GM13976 (cell line): ENCODE data around the gene PRKCA.

Source experiments
- DNase-seq: peaks from one replicate; pipeline ENCODE4 v3.0.0; 2012; ENCODE audit warnings: low spot score
- in situ Hi-C: fragments of 300-500 bp; cut with MboI; formaldehyde crosslinking; loops from one replicate; pipeline ENCODE4 v1.12.0; 2022; ENCODE audit warnings: low sequenced_read_pairs, mixed read lengths, inconsistent platforms; ENCODE audit not compliant: unreplicated experiment
- TF ChIP-seq, protein P1 (sequence below): IDR thresholded peaks from 2 replicates; pipeline ENCODE4 v1.5.1; 2012; ENCODE audit warnings: borderline replicate concordance, mild to moderate bottlenecking; ENCODE audit not compliant: insufficient read depth; ENCODE audit errors: extremely low read depth, missing control alignments, control extremely low read depth

Gene PRKCA

DNA sequence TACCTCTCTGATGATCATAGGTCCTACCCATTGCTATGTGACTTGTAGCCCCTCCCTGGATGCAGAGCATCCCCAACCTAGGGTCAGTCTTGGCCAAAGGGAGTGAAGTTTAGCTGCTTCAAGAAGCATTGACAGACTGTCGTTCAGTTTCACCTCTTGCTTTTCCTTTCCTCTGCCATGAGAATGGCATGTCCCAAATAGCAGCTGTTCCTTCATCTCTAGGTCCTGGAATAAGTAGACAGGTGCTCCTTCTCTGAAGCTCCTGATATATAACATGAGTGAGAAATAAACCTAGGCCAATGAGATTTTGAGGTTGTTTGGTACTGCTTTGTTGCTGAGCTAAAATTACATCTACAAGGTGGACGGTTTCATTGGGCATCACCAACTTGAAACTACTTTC is 328.0 kb downstream of the PRKCA start:
- no peak for DNase-seq
- in situ Hi-C loops = no loop called here
- TF ChIP-seq, protein P1, sequence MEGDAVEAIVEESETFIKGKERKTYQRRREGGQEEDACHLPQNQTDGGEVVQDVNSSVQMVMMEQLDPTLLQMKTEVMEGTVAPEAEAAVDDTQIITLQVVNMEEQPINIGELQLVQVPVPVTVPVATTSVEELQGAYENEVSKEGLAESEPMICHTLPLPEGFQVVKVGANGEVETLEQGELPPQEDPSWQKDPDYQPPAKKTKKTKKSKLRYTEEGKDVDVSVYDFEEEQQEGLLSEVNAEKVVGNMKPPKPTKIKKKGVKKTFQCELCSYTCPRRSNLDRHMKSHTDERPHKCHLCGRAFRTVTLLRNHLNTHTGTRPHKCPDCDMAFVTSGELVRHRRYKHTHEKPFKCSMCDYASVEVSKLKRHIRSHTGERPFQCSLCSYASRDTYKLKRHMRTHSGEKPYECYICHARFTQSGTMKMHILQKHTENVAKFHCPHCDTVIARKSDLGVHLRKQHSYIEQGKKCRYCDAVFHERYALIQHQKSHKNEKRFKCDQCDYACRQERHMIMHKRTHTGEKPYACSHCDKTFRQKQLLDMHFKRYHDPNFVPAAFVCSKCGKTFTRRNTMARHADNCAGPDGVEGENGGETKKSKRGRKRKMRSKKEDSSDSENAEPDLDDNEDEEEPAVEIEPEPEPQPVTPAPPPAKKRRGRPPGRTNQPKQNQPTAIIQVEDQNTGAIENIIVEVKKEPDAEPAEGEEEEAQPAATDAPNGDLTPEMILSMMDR = no peak

DNA sequence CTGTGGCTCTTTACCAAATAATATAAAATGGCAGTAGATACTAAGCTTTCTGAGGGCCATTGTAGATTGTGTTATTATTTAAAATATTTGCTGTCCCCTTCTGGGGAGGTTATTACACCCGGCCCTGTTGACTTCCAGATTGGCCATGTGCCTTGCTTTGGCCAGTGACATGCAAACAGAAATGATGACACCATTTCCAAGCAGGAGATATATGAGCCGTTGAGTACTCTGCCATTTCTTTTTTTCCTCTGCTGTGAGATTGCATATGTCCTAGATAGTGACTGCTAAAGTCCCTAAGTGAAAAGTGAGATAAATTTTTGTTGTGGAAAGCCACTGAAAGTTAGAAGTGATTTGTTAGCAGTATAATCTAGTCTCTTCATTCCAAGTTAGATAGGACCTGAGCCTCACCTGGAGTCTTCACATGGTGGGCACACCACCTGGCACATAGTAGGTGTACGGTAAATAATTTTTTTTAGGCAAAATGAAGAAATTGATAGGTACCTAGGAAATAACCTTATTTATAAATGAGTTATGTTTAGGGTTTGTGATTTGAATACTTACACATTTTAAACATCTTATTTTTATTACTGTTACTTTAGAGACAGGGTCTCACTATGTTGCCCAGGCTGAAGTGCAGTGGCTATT is 328.5 kb downstream of the PRKCA start:
- in situ Hi-C loops = no loop called here
- no peak for DNase-seq
- TF ChIP-seq, protein P1 = no peak

DNA sequence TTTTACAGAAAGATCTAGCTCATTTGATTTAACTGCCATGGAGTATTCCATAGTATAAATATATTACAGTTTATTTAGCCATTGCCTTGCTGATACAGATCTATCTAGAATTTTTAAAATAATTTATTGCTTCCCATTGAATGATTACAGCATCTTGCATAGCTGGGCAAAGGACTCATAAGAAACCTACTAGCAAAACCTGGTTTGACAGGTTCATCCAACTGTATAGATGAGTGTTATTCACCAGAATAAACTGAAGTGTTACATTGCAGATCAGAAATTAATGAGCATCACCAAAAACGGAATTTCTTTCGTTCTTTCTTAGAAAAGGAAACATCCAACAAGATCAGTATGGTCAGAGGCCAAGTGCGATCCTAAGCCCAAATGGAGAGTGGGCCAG is 330.3 kb downstream of the PRKCA start:
- TF ChIP-seq, protein P1 = no peak
- in situ Hi-C loops = no loop called here
- no peak for DNase-seq

DNA sequence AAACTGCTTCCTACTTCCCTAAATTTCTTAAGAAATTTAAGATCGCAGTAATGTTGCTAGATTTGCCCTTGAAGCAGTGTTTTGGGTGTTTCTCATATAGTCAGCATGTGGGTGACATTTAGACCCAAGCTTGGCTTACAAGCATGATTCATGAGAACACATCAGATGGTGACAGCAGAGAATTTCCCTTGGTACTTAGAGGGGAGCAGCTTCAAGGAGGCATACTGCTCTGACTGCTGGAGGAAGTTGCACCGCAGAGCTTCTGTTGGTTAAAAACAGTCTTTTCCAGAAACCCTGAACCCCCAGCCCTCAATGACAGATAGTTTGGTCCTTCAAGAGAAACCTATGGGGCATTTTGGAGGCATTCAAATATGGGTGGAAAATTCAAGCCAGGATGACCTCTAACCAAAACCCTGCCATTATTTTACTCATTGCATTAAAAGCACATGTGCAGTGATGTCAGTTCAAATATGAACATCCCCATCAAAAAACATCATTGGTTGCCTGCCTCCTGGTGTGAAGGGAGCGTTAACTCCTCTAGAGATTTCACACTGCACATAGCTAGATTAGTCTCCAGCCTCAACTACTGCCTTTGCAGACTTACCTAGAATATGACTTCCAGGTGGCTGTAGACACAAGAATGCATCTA is 331.0 kb downstream of the PRKCA start:
- DNase-seq = no peak
- TF ChIP-seq, protein P1 = no peak
- in situ Hi-C loops = no loop called here

DNA sequence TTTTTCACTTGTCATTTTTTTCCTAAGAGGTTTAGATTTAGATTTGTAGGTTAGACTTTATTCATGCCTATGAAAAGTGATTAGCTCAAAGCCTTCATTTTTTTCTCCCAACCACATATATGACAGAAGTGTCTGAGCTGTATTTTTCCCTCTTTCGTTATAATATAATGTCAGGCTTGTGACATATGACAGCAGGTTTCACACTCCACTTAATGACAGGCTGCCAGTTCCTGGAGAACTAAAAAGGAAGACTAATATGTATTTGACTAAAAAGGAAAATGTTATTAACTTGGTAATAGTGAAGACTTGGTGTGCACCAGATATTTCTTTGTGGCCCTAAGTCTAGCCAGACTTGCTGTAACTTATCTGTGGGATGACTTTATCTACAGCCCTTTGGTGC is 331.8 kb downstream of the PRKCA start:
- in situ Hi-C loops = no loop called here
- no peak for DNase-seq
- TF ChIP-seq, protein P1 = no peak

DNA sequence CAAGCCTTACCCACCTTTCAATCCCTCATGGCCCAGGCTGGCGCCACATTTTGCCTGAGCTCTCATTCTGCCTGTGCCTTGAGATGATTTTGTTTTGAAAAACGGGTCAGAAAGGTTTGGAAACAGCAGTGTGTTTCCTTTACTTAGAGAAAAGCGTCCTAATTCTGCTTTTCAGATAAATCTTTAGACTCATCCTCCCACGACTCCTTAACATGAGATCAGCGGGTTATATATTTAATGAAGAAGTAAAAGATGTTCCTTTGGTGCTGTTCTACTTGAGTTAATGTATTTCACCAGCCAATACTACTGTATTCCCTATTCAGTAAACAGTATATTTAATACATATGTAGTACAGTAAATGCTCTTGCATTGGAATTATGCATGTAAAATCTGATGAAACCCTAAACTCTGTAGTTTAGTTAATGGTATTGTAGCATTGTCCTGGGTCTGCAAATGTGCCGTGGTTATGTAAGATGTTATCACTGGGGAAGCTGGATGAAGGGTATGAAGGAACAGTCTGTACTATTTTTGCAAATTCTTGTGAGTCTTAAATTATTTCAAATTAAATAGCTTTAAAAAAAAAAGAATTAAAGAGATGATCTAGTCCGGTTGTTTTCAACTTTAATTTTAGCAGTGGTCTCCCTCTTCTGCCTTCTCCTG is 333.1 kb downstream of the PRKCA start:
- TF ChIP-seq, protein P1 = no peak
- in situ Hi-C loops = no loop called here
- no peak for DNase-seq
